Thymus (tissue), 11 donors: ENCODE data around the gene FOSB. TPM values are rescaled to one million over a fixed set of nuclear protein-coding genes. Genes with fewer than 3 reads are reported as not detected.
"Not testable (repeated sequence)": the region's sequence is repeated elsewhere in the genome, so short reads cannot be mapped to it uniquely, and the experiment has no call there.

Source experiments
- DNase-seq, 9 donors: peaks; one replicate each; pipeline ENCODE4 v3.0.0-alpha.2; 2013; ENCODE audit warnings: low spot score in 9 of 9, low read depth in 6 of 9, missing footprints in 1 of 9
- H3K27ac ChIP-seq, 2 donors: one replicate each; pipeline ENCODE4 v1.5.1; 2013; ENCODE audit warnings: control low read depth in 1 of 2, low read depth in 1 of 2, low read length in 1 of 2, mild to moderate bottlenecking in 1 of 2, moderate library complexity in 1 of 2
- H3K27me3 ChIP-seq, 2 donors: one replicate each; pipeline ENCODE4 v1.5.1; 2013; ENCODE audit warnings: low read length in 1 of 2; ENCODE audit not compliant: control insufficient read depth in 2 of 2, insufficient read depth in 1 of 2
- H3K36me3 ChIP-seq, 2 donors: one replicate each; pipeline ENCODE4 v1.5.1; 2013; ENCODE audit warnings: low read length in 1 of 2, mild to moderate bottlenecking in 1 of 2, moderate library complexity in 1 of 2; ENCODE audit not compliant: control insufficient read depth in 2 of 2, insufficient read depth in 2 of 2
- H3K4me1 ChIP-seq, 2 donors: one replicate each; pipeline ENCODE4 v1.5.1; 2013; ENCODE audit warnings: low read length in 2 of 2; ENCODE audit not compliant: control insufficient read depth in 2 of 2, insufficient read depth in 2 of 2
- H3K4me3 ChIP-seq, 2 donors: one replicate each; pipeline ENCODE4 v1.5.1; 2013; ENCODE audit warnings: low read length in 2 of 2, control low read depth in 1 of 2, mild to moderate bottlenecking in 1 of 2
- H3K9me3 ChIP-seq, 2 donors: one replicate each; pipeline ENCODE4 v1.5.1; 2013; ENCODE audit warnings: low read length in 1 of 2, mild to moderate bottlenecking in 1 of 2; ENCODE audit not compliant: control insufficient read depth in 2 of 2, insufficient read depth in 1 of 2
- WGBS: extraction: QIAGEN DNeasy Blood & Tissue Kit; methylation state at CpG from one replicate; pipeline ENCODE4 v1.1.7; 2013; 5-methylcytosine and 5-hydroxymethylcytosine counted together
- polyA plus RNA-seq: library from polyadenylated mRNA; stranded (reverse); fragments of 200-250 nt; gene quantifications from one replicate; pipeline ENCODE4 v1.2.3, GENCODE V29; 2013
- total RNA-seq: library from RNA; stranded (reverse); fragments of 120-200 nt; gene quantifications from one replicate; pipeline ENCODE4 v1.2.4, GENCODE V29; 2013
- donor health status: healthy.

Gene FOSB
- total and polyA plus RNA-seq, 2 donors: 6.1 to 7.1 TPM

- Histone ChIP-seq H3K27ac (peak overlapping the region; percentile 58 to 98), H3K9me3 (peaks cover 0 to 4% of the 10 kb centered on the region in 2 donors), H3K27me3 (no peaks in the 10 kb centered on the region), H3K4me3 (peak overlapping the region; percentile 83 to 94), H3K4me1 (peaks cover 13 to 35% of the 10 kb centered on the region in 2 donors), H3K36me3 (peaks cover 0 to 6% of the 10 kb centered on the region in 2 donors)
- 5% methylated on average over 28 of the region's 28 CpGs for WGBS
- peak in 2 of 9 donors; percentile 11 to 53 for DNase-seq
These were observed 41.3 kb downstream of the FOSB start for GRCh38 chr19:45508861-45509691.

GRCh38 chr19:45509692-45510015 lies 41.9 kb downstream of the FOSB start:
- Histone ChIP-seq H3K4me1 (peaks cover 16 to 41% of the 10 kb centered on the region in 2 donors), H3K4me3 (peak overlapping the region; percentile 83 to 94), H3K9me3 (peaks cover 0 to 4% of the 10 kb centered on the region in 2 donors), H3K27ac (peak overlapping the region; percentile 58 to 64), H3K27me3 (no peaks in the 10 kb centered on the region), H3K36me3 (peaks cover 3 to 7% of the 10 kb centered on the region in 2 donors)
- DNase-seq: no peak
- 47% methylated on average over 3 of the region's 3 CpGs for WGBS

GRCh38 chr19:45510352-45510751 lies 42.6 kb downstream of the FOSB start:
- not testable (repeated sequence) for H3K27ac ChIP-seq, H3K27me3 ChIP-seq, H3K9me3 ChIP-seq, DNase-seq, H3K4me3 ChIP-seq
- WGBS: 96% methylated on average over 11 of the region's 11 CpGs
- H3K4me1 ChIP-seq: peaks cover 23 to 46% of the 10 kb centered on the region in 2 donors
- peaks cover 3 to 12% of the 10 kb centered on the region in 2 donors for H3K36me3 ChIP-seq

GRCh38 chr19:45511074-45511473 lies 43.3 kb downstream of the FOSB start:
- H3K36me3 ChIP-seq: peaks cover 3 to 20% of the 10 kb centered on the region in 2 donors
- 97% methylated on average over 5 of the region's 5 CpGs for WGBS
- no peak overlapping the region for H3K4me3 ChIP-seq
- H3K27ac ChIP-seq: no peak overlapping the region
- H3K27me3 ChIP-seq: no peaks in the 10 kb centered on the region
- peaks cover 21 to 38% of the 10 kb centered on the region in 2 donors for H3K4me1 ChIP-seq
- no peak for DNase-seq
- peaks cover 0 to 4% of the 10 kb centered on the region in 2 donors for H3K9me3 ChIP-seq

- Histone ChIP-seq H3K27ac (no peak overlapping the region), H3K36me3 (peaks cover 10 to 28% of the 10 kb centered on the region in 2 donors)
- WGBS: 95% methylated on average over 6 of the region's 6 CpGs
These were observed 45.2 kb downstream of the FOSB start for GRCh38 chr19:45512881-45513483.

GRCh38 chr19:45514376-45515051 lies 46.7 kb downstream of the FOSB start:
- Histone ChIP-seq H3K27me3 (no peaks in the 10 kb centered on the region), H3K36me3 (peaks cover 18 to 40% of the 10 kb centered on the region in 2 donors), H3K4me3 (no peak overlapping the region), H3K9me3 (no peaks in the 10 kb centered on the region), H3K27ac (peak overlapping the region; percentile 5 to 18), H3K4me1 (peaks cover 12 to 20% of the 10 kb centered on the region in 2 donors)
- DNase-seq: no peak
- 77% methylated on average over 13 of the region's 13 CpGs for WGBS

More at GRCh38 chr19:45512881-45513483, 45.2 kb downstream of the FOSB start:
- H3K9me3 ChIP-seq: peaks cover 0 to 2% of the 10 kb centered on the region in 2 donors
- no peak for DNase-seq
- H3K27me3 ChIP-seq: no peaks in the 10 kb centered on the region
- H3K4me3 ChIP-seq: no peak overlapping the region
- peaks cover 19 to 33% of the 10 kb centered on the region in 2 donors for H3K4me1 ChIP-seq

GRCh38 chr19:45515081-45515624 lies 47.4 kb downstream of the FOSB start:
- no peaks in the 10 kb centered on the region for H3K27me3 ChIP-seq
- 48% methylated on average over 10 of the region's 10 CpGs for WGBS
- H3K27ac ChIP-seq: peak overlapping the region; percentile 5 to 52
- peak in 1 of 9 donors; percentile 35 for DNase-seq
- peaks cover 10 to 18% of the 10 kb centered on the region in 2 donors for H3K4me1 ChIP-seq
- H3K36me3 ChIP-seq: peaks cover 21 to 44% of the 10 kb centered on the region in 2 donors
- H3K4me3 ChIP-seq: no peak overlapping the region
- no peaks in the 10 kb centered on the region for H3K9me3 ChIP-seq

GRCh38 chr19:45515807-45516401 lies 48.1 kb downstream of the FOSB start:
- WGBS: 91% methylated on average over 9 of the region's 9 CpGs
- no peak for DNase-seq
- H3K9me3 ChIP-seq: no peaks in the 10 kb centered on the region
- H3K4me3 ChIP-seq: no peak overlapping the region
- H3K36me3 ChIP-seq: peaks cover 25 to 51% of the 10 kb centered on the region in 2 donors
- H3K4me1 ChIP-seq: peaks cover 10 to 18% of the 10 kb centered on the region in 2 donors
- no peaks in the 10 kb centered on the region for H3K27me3 ChIP-seq
- peak overlapping the region in 1 of 2 donors; percentile 27 for H3K27ac ChIP-seq
